Stimulated activated CD4-positive, alpha-beta T cell treated with anti-CD3 and anti-CD28 coated beads, Interleukin-15, amount 100 ng/mL, for 48 hours (primary cell): Measurements from ENCODE around the gene USP20.

Source experiments
- DNase-seq, 2 donors: peaks; one replicate each; pipeline ENCODE4 v3.0.0-alpha.2; 2020; ENCODE audit warnings: low read depth in 2 of 2

Gene USP20

DNA sequence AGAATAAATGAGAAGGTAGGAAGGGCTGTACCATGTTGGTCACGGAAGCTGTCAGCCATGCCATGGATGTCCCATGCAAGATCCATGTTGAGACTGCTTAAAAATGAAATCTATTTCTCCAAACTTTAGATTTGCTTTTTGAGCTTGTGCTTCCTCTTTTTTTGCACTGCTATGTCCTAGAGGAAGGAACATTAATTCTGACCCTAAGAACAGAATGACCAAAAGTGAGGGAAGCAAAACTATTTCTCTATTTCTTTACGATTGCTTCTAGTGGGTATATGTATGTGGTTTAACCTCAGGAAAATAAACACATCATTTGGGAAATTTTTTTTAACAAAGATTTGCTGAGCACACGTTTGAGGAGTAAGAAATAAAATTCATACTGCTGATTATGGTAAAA, 84.6 kb downstream of the USP20 start:
- no peak for DNase-seq

GRCh38 chr9:129921905-129922304, 86.6 kb downstream of the USP20 start:
- no peak for DNase-seq

DNA sequence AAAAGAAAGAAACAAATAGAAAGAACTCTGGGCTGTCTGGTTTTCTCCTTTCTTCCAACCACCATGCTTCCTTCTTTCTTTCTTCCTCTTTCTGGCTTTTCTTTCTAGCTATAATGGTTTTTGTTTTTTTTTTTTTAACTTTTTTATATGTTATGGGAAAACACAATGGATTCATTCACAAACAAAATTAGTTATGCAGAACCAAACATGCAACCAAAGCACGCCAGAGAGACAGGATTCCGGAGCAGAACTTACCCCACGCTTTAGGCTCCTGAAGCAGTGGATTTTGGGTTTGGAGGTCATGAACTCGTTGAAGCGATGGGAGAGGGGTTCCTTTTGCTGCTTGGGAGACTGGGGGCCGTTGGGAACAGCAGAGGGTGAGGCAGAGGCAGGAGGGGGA, 88.3 kb downstream of the USP20 start:
- no peak for DNase-seq

GRCh38 chr9:129929496-129930125, 94.4 kb downstream of the USP20 start:
- no peak for DNase-seq

GRCh38 chr9:129930743-129931142, 95.5 kb downstream of the USP20 start:
- no peak for DNase-seq
